Daoy (cell line): ENCODE data around the gene ARMCX6. TPM values are rescaled to one million over a fixed set of nuclear protein-coding genes. Genes with fewer than 3 reads are reported as not detected.
"Not testable (repeated sequence)": the region's sequence is repeated elsewhere in the genome, so short reads cannot be mapped to it uniquely, and the experiment has no call there.

ENCODE experiments used
- DNase-seq: peaks from one replicate; pipeline ENCODE4 v3.0.0-alpha.2; 2015; ENCODE audit warnings: low read depth
- total RNA-seq: library from RNA; depleted of rRNA; stranded (reverse); fragments of >200 nt; shearing (Covaris generic); gene quantifications from 2 replicates; pipeline ENCODE4 v1.2.3, GENCODE V29; 2014; rRNA removed

Gene ARMCX6
- 20.8 and 23.8 TPM in 2 replicates for total RNA-seq

DNA sequence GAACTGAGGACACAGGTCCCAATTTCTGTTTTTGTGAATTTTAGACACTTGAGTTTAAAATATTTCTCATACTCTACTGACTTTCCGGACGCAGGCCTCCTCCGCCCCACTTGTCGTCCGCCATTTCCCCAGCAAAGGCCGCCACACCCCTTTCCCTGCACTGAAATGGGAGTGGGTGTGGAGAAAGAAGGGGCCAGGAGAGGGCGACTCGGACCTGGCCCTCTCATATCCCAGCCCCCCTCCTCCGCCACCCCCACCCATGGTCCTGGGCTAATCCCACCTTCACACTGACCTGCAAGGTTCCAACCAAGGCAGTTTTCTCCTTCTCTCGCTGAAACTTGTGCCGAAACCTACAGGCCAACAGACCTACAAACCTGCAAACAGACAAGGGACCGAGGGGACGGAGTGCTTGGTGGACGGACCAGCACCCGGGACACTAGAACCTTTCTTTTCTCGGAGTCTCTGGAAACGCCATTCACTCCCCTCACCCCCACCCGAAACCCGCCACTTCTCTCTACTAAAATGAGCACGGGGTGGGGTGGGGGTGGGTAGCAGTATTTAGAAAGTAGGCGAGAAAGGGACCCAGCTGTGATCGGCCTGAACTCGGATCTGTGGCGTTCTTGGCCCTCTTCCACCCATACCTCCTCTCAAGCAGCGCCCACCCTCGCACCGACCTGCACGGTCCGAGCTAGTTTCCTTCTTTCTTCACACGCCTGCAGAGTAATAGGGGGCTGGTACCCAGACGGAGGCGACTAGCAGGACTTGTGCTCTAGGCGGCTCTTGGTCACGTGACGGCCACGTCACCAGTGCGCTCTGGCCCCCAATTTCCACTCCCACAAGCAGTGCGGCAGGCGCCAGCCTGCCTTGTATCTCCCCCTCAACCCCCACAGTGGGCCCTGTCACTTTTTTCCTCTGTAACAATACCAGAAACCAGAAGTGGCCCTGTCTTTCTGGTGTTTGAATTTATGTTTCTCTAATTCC is at the start of gene ARMCX6:
TSS of gene ARMCX6 (minus strand) at position 790 of the 981 bp plus-strand sequence. CDS start 1,380 bp downstream, outside the sequence.
- DNase-seq = peak; percentile 76

DNA sequence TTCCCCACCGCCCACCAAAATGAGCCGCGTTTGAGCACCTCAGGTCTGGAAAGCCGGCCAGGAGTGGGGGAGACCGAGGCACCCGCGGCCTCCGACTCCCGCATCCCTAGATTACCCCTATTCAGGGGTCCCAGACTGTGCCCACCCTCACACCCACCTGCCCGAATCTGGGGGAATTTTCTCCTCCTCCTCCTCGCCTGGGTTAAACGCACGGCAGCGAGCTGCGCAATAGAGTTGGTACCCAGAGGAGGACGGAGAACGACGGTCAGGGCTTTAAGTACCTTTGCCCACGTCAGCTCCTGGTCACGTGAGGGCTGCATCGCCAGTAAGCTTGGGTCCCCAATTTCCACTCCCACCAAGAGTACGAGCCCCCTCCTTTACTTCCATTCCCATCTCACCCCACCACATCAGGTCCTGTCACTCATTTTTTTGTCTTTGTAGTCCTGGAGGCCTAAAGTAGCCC is 41.8 kb upstream of the ARMCX6 start, which contains the start of gene ARMCX2:
TSS of gene ARMCX2 (minus strand) at position 250 of the 463 bp plus-strand sequence. CDS start 2,262 bp downstream, outside the sequence.
- peak; percentile 69 for DNase-seq

DNA sequence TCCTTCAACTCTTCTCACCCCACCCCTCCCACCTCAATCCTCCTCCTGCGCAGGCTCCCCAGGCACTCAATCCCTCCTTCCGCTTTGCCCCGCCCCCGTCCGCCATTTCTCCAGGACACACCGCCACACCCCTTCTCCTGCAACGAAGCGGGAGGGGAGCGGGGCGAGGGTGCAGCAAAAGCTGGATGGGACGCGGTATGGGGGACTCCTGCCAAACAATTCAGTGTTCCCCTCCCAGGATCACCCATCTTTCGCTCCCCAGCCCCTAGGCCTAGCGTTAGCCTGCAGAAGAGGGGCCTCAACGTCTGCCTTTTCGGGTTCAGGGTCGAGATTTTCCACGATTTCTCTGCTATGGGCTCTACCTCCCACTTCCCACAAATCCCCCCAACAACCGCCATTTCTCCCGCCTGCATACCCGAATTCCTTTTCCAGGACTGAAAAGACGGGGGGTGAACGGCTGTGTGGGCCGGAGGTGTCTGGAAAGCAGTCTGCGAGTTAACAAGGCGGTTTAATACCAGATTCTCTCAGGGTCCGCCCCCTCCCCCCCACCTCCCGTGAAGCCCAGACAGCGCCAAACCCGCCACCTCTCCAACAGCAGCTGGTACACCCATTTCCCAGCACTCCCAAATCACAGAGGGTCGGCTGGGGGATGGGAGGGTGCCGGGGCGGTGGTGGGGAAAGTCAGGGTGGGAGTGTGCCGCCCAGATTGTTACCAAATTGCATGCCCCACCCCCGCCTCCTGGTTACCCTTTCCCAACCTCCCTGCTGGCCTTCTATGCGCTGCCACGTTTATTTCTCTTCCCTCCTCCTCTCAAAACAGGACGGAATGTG is 41.1 kb upstream of the ARMCX6 start:
- peak; percentile 71 for DNase-seq

DNA sequence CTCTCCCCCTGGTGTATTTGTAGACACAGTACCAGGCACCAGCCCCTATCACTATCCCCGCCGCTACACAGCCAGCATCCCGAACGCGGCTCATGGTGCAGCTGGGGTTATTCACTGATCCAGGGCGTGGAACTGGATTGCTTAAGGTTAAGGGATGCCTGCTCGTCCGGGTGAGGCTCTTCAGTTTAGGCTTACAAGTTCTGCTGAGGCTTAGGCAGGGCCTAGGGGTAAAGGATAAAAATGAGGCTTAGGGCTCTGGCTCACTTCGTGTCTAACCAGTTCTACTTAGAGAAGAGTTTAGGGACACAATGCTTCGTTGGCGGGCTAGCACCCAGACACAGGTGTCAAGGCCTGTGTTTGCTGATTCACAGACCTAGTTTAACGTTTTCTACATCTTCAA is 39.7 kb upstream of the ARMCX6 start:
- no peak for DNase-seq

DNA sequence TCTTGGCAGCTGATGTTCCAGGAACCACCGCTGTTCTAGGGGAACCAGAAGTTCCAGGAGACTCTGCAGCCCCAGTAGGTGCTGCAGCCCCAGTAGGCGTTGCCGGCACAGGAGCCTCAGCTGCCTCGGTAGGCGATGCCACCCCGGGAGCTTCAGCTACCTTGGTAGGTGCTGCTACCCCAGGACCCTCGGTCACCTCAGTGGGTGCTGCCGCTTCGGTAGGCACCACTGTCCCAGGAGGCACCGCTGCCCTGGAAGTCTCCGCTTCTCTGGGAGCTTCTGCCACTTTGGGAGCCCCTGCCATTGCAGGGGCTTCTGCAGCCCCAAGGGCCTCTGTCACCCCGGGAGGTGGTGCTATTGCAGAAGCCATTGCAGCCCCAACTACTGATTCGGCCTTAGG is 39.0 kb upstream of the ARMCX6 start:
- DNase-seq = no peak

DNA sequence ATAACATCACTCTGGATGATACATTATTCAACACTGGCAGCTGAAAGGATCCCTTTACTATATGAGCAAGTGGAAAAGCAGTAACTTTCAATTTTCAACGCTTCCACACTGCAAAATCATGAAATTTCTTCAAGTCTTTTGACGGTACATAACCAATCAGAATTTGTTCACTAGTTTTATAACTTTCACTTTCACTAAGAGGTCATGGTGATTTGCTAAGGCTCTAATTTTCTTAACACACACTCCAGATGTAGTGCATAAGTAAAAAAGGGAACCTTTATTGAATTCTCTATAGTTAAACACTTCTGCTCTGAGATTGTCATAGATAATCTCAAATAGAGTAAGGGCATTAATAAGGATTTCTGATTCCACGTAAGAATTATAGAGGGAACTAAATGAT is 37.7 kb upstream of the ARMCX6 start:
- no peak for DNase-seq

DNA sequence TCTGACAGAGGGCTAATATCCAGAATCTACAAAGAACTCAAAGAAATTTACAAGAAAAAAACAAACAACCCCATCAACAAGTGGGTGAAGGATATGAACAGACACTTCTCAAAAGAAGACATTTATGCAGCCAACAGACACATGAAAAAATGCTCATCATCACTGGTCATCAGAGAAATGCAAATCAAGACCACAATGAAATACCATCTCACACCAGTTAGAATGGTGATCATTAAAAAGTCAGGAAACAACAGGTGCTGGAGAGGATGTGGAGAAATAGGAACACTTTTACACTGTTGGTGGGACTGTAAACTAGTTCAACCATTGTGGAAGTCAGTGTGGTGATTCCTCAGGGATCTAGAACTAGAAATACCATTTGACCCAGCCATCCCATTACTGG is 29.9 kb upstream of the ARMCX6 start:
- not testable (repeated sequence) for DNase-seq

DNA sequence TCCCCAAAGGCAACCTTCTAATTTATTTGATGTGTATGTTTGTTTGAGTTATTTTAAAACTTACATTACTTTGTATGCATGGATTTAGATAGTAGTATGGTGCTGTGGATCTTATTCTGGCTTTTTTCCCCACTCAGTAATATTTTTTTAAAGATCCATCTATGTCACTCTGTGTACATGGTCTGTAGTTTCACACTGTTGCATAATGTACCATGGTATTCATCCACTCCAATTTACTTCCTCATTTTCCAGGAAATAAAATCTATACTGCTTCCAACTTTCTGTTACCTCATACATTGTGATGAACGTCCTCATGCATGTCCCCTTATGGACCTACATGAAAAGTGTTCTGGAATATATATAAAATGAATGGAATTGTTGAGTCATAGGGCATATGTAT is 24.3 kb upstream of the ARMCX6 start:
- DNase-seq = no peak

DNA sequence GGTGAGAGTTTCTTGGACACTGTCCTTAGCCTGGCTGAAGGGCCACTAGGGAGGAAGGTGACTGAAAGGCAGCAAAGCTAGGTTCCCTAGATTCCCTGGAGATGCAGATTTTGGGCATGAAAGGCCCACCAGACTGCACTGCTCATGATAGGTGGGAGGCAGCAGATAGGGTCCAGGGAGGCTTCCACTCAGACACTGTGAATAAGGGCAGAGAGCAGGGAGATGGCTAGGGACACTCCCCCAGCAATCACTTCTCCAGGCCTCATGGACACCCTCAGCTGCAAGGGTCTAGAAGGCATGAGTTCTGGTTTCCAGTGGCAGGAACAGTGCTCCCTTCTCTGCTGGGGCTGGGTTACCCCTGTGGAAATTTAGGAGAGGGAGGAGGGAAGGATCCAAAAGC is 21.8 kb upstream of the ARMCX6 start:
- no peak for DNase-seq

DNA sequence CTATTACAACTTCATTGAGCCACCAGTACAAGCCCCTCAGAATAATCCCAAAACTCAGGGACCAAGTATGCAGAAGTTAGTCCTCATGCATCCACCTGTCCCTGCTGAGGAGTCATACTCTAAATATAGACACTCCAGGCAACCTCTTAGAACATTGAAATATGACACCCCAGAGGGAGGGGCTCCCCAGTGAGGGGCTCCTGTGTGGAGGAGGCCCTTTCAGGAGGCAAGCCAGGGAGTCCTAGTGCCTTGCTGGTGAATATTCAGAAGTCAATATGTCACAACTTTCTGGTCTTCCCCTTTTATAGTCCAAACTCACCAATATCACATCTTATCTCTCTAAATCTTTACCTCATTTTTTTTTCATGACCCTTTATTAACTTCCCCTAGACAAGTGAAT is 1.6 kb upstream of the ARMCX6 start:
- no peak for DNase-seq

DNA sequence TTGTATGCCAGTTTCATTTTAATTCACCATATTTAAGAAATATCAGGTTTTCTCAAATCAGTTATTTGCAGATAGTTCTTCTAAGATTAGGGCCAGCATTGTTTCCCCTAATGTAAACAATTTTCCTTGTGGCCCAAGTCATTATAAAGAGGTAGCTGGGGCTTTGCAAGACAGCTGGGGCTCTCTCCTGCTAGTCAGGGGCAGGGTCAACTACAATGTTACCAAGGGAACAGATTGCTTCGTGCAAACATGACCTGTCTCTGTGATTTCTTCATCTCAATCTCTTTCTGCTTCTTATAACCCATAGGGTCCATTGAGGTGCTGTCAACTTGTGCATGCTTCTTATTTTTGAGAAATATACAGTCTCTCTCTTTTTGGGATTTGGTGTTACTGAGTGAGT is 12.1 kb downstream of the ARMCX6 start:
- DNase-seq = no peak

DNA sequence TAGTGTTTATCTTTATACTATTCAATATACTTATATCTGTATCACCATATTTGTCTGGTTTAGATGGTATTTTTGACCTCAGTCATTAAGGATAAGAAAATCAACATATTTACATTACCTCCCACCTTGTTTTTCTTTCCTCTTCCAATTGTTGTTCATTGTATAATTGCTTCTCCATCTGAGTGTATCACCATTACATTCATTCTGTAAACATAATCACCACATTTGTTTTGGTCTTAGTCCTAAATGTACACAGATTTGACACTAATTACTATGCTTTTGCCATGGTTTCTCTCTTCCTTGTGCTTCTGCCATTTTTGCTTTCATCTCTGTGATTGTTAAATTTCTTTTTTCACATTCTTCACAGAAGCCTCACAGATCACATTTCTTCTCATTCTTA is 12.7 kb downstream of the ARMCX6 start:
- DNase-seq = no peak

DNA sequence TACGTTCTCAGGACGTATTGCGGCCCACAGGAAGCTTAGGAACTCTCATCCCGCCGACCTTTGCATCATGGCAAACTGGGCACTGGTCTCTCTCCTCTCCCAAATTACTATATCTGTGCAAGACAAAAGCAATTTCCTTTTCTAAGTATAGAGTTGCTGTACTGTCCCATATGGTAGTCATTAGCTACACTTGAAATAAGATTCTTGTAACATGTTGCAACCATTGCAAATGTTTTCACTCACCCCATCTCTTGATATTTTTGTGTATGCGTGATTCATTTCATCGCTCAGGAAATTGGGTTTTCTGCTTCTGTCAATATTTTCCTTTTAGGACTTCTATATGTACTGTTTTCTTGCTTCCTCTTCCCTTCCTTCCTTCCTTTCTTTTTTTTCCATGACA is 15.7 kb downstream of the ARMCX6 start:
- DNase-seq = no peak

DNA sequence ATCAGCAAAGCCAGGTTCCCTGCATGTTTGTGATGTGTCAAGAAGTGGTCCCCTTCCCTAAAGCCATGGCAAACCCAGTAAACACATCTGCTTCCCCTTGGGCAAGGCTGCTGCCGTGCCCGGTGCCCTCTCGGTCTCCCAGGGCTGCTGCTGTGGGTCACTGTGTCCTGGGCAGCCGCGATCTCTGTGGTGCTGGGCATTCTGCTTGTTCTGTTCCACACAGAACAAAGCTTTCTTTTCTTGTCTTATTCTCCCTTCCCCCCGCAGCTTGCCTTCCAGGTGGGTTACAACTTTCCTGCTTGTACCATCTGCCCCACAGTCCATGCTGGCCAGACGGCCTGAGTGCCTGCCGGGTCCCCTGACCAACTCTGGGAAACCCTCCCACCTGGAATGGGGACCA is 18.2 kb downstream of the ARMCX6 start:
- not testable (repeated sequence) for DNase-seq

DNA sequence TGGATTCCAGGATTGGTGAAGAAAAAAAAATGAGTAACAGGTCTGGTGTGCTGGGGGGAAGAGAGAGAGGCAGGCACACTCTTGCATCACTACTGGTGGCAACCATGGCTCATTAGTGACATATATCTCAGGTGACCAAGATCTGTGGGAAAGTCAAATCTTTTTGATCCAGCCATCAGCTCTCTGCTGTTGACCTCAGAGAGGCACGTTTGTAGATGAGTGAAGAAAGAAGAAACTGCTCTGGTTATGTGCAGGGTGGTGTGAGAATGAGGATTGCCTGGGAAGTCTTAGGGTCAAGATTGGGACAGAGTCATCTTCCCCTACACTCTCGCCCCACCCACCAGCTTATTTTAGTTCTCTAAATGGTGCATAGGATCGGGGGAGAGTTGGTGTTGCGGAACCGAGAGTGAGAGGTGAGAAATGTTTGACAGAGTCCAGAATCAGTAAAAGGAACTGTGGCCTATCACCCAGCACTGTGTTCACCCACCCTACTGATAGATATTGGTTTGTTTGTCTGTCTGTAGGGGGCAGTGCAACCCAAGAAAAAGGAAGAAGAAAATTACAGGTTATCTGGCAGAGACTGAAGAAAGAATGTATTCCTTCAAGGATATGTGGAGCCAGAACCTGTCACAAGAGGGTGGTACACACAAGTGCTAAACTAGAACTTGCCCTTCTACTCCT is 21.9 kb downstream of the ARMCX6 start:
- peak; percentile 51 for DNase-seq

Other genes starting within 250 kb of the ARMCX6 start
- gene BTK, start 231.8 kb downstream of the ARMCX6 start, total RNA-seq = 0.06 TPM in 1 of 2 replicates, not detected in the other
- gene RPL36A, start 227.0 kb downstream of the ARMCX6 start, total RNA-seq = 2,644 and 3,075 TPM in 2 replicates
- 74.7 and 78.8 TPM in 2 replicates for gene GLA, start 210.1 kb downstream of the ARMCX6 start, total RNA-seq
- gene HNRNPH2, start 209.8 kb downstream of the ARMCX6 start, total RNA-seq = 49.1 and 50.6 TPM in 2 replicates
- 0.54 and 1.0 TPM in 2 replicates for gene ARMCX4, start 132.5 kb downstream of the ARMCX6 start, total RNA-seq
- 12.1 and 14.7 TPM in 2 replicates for gene ARMCX1, start 67.5 kb downstream of the ARMCX6 start, total RNA-seq
- 20.2 and 23.2 TPM in 2 replicates for gene ARMCX3, start 5.2 kb upstream of the ARMCX6 start, total RNA-seq
- gene ARMCX2, start 41.9 kb upstream of the ARMCX6 start, total RNA-seq = 61.4 and 64.4 TPM in 2 replicates